Ascending aorta (tissue), 2 donors: ENCODE data around the gene TTC21A. TPM values are rescaled to one million over a fixed set of nuclear protein-coding genes. Genes with fewer than 3 reads are reported as not detected.

Experiments used
- DNase-seq, 2 donors: peaks; one replicate each; pipeline ENCODE4 v3.0.0-alpha.2; 2019; ENCODE audit warnings: low spot score in 2 of 2
- H3K27ac ChIP-seq, 2 donors: fragments of 200-600 bp; sonication (generic); one replicate each; pipeline ENCODE4 v1.5.1; 2016 to 2017; ENCODE audit warnings: mild to moderate bottlenecking in 1 of 2
- H3K27me3 ChIP-seq: fragments of 200-600 bp; sonication (generic); one replicate; pipeline ENCODE4 v1.5.1; 2017
- H3K36me3 ChIP-seq, 2 donors: fragments of 200-600 bp; sonication (generic); one replicate each; pipeline ENCODE4 v1.5.1; 2016
- H3K4me1 ChIP-seq, 2 donors: fragments of 200-600 bp; sonication (generic); one replicate each; pipeline ENCODE4 v1.5.1; 2016 to 2017; ENCODE audit warnings: mild to moderate bottlenecking in 1 of 2
- H3K4me3 ChIP-seq, 2 donors: fragments of 200-600 bp; sonication (generic); one replicate each; pipeline ENCODE4 v1.5.1; 2016 to 2017; ENCODE audit warnings: mild to moderate bottlenecking in 1 of 2
- H3K9me3 ChIP-seq, 2 donors: fragments of 200-600 bp; sonication (generic); one replicate each; pipeline ENCODE4 v1.5.1; 2016
- CTCF ChIP-seq, 3 experiments: fragments of 200-600 bp in 2 of 3; fragments of 450-650 bp in 1 of 3; sonication (generic) in 2 of 3; IDR thresholded peaks; one replicate each; pipeline ENCODE4 v1.5.1; 2016 to 2019; ENCODE audit warnings: antibody characterized with exemption in 3 of 3, mild to moderate bottlenecking in 1 of 3, moderate library complexity in 1 of 3
- intact Hi-C: fragments of 100-400 bp; cut with DNase I; formaldehyde crosslinking; loops from one replicate; pipeline ENCODE4 v1.15.1; 2023
- total RNA-seq: library from RNA; depleted of rRNA; stranded (reverse); fragments of >200 nt; gene quantifications from one replicate; pipeline ENCODE4 v1.1.0, GENCODE V29; 2016

TTC21A gene
- total RNA-seq, 1 donor from 2014 or later = 0.43 TPM

GRCh38 chr3:39108200-39108710, 775 bp downstream of the TTC21A start:
- DNase-seq = no peak
- peaks cover 0 to 21% of the 10 kb centered on the region in 2 donors for H3K4me1 ChIP-seq
- TF ChIP-seq CTCF (IDR thresholded peaks at IDR 0.05) = no peak
- intact Hi-C loops = loop anchor here (1.0 to 10.0 kb wide), 2 partner anchors 33 to 277 kb away; partner anchors contain the start of gene SLC25A38
- no peaks in the 10 kb centered on the region for H3K27me3 ChIP-seq
- peak overlapping the region; percentile 97 to 99 for H3K27ac ChIP-seq
- no peaks in the 10 kb centered on the region for H3K36me3 ChIP-seq
- H3K9me3 ChIP-seq = no peaks in the 10 kb centered on the region
- H3K4me3 ChIP-seq = peak overlapping the region; percentile 94 to 96

- Histone ChIP-seq H3K4me3 (no peak overlapping the region), H3K36me3 (no peaks in the 10 kb centered on the region), H3K4me1 (peaks cover 0 to 17% of the 10 kb centered on the region in 2 donors), H3K9me3 (no peaks in the 10 kb centered on the region), H3K27ac (no peak overlapping the region), H3K27me3 (no peaks in the 10 kb centered on the region)
- intact Hi-C loops = loop anchor here (10.0 kb wide), 1 partner anchor 276 kb away; the partner anchor contains the start of gene SLC25A38
- peak in 1 of 2 donors; percentile 55 for DNase-seq
- TF ChIP-seq CTCF (IDR thresholded peaks at IDR 0.05) = no peak
Measured at GRCh38 chr3:39109086-39109485, 1.6 kb downstream of the TTC21A start.

GRCh38 chr3:39110041-39110639, 2.7 kb downstream of the TTC21A start:
- intact Hi-C loops = no loop called here
- Histone ChIP-seq H3K36me3 (no peaks in the 10 kb centered on the region), H3K9me3 (no peaks in the 10 kb centered on the region), H3K4me1 (peaks cover 0 to 8% of the 10 kb centered on the region in 2 donors), H3K27ac (no peak overlapping the region), H3K4me3 (no peak overlapping the region), H3K27me3 (no peaks in the 10 kb centered on the region)
- DNase-seq = peak in 1 of 2 donors; percentile 58
- TF ChIP-seq CTCF (IDR thresholded peaks at IDR 0.05) = no peak

GRCh38 chr3:39112113-39112512, 4.6 kb downstream of the TTC21A start:
- intact Hi-C loops = no loop called here
- Histone ChIP-seq H3K9me3 (no peaks in the 10 kb centered on the region), H3K27ac (no peak overlapping the region), H3K36me3 (no peaks in the 10 kb centered on the region), H3K4me3 (no peak overlapping the region), H3K4me1 (no peaks in the 10 kb centered on the region), H3K27me3 (no peaks in the 10 kb centered on the region)
- TF ChIP-seq CTCF (IDR thresholded peaks at IDR 0.05) = no peak
- peak in 1 of 2 donors; percentile 24 for DNase-seq

GRCh38 chr3:39112535-39112934, 5.1 kb downstream of the TTC21A start:
- Histone ChIP-seq H3K27ac (no peak overlapping the region), H3K27me3 (no peaks in the 10 kb centered on the region), H3K4me3 (no peak overlapping the region), H3K9me3 (no peaks in the 10 kb centered on the region), H3K36me3 (peaks cover 0 to under 1% of the 10 kb centered on the region in 2 donors), H3K4me1 (no peaks in the 10 kb centered on the region)
- TF ChIP-seq CTCF (IDR thresholded peaks at IDR 0.05) = no peak
- intact Hi-C loops = no loop called here
- DNase-seq = no peak
